Measurements from ENCODE around the gene DNAH2. TPM values are rescaled to one million over a fixed set of nuclear protein-coding genes. Genes with fewer than 3 reads are reported as not detected.

DNAH2 gene
- total and polyA plus RNA-seq, 2 of the 13 experiments (the other 11 are each of a cell fraction or from before 2014, with no cell fraction given) = not detected

GRCh38 chr17:7809086-7809790 lies 91.7 kb downstream of the DNAH2 start:
- Histone ChIP-seq H3K27ac (ENCODE audit: extremely low read length, insufficient read depth, low read length) (no peak overlapping the region), H4K20me1 (ENCODE audit: insufficient read depth, low read length) (no peaks in the 10 kb centered on the region), H3K79me2 (ENCODE audit: insufficient read depth, low read length) (no peaks in the 10 kb centered on the region), H2AFZ (ENCODE audit: low read length) (no peak overlapping the region), H3K4me2 (ENCODE audit: low read depth, low read length) (no peak overlapping the region), H3K9ac (ENCODE audit: insufficient read depth, low read depth, low read length) (no peak overlapping the region), H3K9me3 (ENCODE audit: low read length) (no peaks in the 10 kb centered on the region), H3K27me3 (ENCODE audit: control insufficient read depth in 1 of 2, insufficient read depth in 2 of 2, low read length in 2 of 2) (peaks cover 0 to 28% of the 10 kb centered on the region in 2 experiments; a peak in 3 of 5 replicates), H3K36me3 (replicated peaks in 1 of 2; ENCODE audit: control insufficient read depth in 1 of 2, insufficient read depth in 2 of 2, low read length in 2 of 2) (no peaks in the 10 kb centered on the region), H3K4me3 (replicated peaks in 1 of 3; ENCODE audit: insufficient read depth in 1 of 3, low read depth in 2 of 3, low read length in 3 of 3) (no peak overlapping the region), H3K4me1 (ENCODE audit: insufficient read depth, low read length) (no peaks in the 10 kb centered on the region)
- no peak for ATAC-seq
- intact Hi-C loops (cut with micrococcal nuclease; ENCODE audit: unreplicated experiment) = no loop called here
- FAIRE-seq = no peak
- POLR2A ChIA-PET = no interaction called here
- CTCF ChIA-PET (ENCODE audit: low intra/inter-chr PET ratio, low total read pairs) = no interaction called here
- BruUV-seq (replicated peaks) = no TSS peak
- in situ Hi-C loops (cut with HindIII; ENCODE audit: extremely low pct_ligation_motif_present, low pct_unique_long_range_greater_than_20kb) = no loop called here
- WGBS (ENCODE audit: low lambda C conversion rate) = 14% methylated on average over 11 of the region's 11 CpGs
- DNase-seq (ENCODE audit: low spot score) = no peak
- no peak for TF ChIP-seq ZNF547 (CRISPR knock-in tag; IDR thresholded peaks at IDR 0.05)
- no peak for TF ChIP-seq FOXC1 (CRISPR knock-in tag; IDR thresholded peaks at IDR 0.05; ENCODE audit: borderline replicate concordance)
- TF ChIP-seq ZNF619 (CRISPR knock-in tag; IDR thresholded peaks at IDR 0.05) = no peak
- no peak for TF ChIP-seq U2AF1 (optimal IDR thresholded peaks at IDR 0.05; ENCODE audit: low read depth, low read length)
- TF ChIP-seq ZFP62 (CRISPR knock-in tag; IDR thresholded peaks at IDR 0.05) = no peak
- no peak for TF ChIP-seq SIX4 (CRISPR knock-in tag; IDR thresholded peaks at IDR 0.05)
- TF ChIP-seq HMGA1 (CRISPR knock-in tag; conservative IDR thresholded peaks at IDR 0.05) = no peak
- TF ChIP-seq ZNF646 (CRISPR knock-in tag; IDR thresholded peaks at IDR 0.05) = no peak
- no peak for TF ChIP-seq SMARCE1 (IDR thresholded peaks at IDR 0.05; ENCODE audit: borderline replicate concordance)
- no peak for TF ChIP-seq ZNF275 (CRISPR knock-in tag; IDR thresholded peaks at IDR 0.05; ENCODE audit: borderline replicate concordance)
- no peak for TF ChIP-seq FUBP1 (CRISPR knock-in tag; IDR thresholded peaks at IDR 0.05; ENCODE audit: borderline replicate concordance)
- no peak for TF ChIP-seq PHB2 (IDR thresholded peaks at IDR 0.05; ENCODE audit: partially characterized antibody)
- no peak for TF ChIP-seq TEAD3 (CRISPR knock-in tag; optimal IDR thresholded peaks at IDR 0.05; ENCODE audit: borderline replicate concordance)
- no peak for TF ChIP-seq ZBTB8A (CRISPR knock-in tag; IDR thresholded peaks at IDR 0.05; ENCODE audit: borderline replicate concordance, low read depth)
- no peak for TF ChIP-seq TBX3 (IDR thresholded peaks at IDR 0.05; ENCODE audit: borderline replicate concordance)
- TF ChIP-seq KMT2A (CRISPR knock-in tag; IDR thresholded peaks at IDR 0.05) = no peak
